Activated CD8-positive, alpha-beta memory T cell treated with anti-CD3 and anti-CD28 coated beads, Interleukin-2, amount 50 U/mL, for 1 hour (primary cell): ENCODE results near the gene POU5F1.
"Not testable (repeated sequence)": the region's sequence is repeated elsewhere in the genome, so short reads cannot be mapped to it uniquely, and the experiment has no call there.

ENCODE experiments used
- DNase-seq: peaks from one replicate; pipeline ENCODE4 v3.0.0-alpha.2; 2020; ENCODE audit errors: extremely low read depth

POU5F1 gene

DNA sequence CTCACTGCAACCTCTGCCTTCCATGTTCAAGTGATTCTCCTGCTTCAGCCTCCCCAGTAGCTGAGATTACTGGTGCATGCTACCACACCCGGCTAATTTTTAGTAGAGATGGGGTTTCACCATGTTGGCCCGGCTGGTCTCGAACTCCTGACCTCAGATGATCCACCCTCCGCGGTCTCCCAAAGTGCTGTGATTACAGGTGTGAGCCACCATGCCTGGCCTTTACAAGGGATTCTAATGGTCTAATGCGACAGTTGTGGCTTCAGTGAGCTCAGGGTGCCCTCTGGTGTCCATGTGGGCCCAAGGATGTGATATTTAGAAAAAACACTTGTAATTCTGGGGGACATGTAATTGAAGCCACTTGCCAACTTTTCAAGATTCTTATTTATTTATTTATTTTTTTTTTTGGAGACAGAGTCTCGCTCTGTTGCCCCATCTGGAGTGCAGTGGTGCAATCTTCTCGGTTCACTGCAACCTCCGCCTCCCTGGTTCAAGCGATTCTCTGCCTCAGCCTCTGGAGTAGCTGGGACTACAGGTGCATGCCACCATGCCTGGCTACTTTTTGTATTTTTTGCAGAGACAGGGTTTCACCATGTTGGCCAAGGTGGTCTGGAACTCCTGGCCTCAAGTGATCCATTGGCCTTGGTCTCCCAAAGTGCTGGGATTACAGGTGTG, 22.1 kb upstream of the POU5F1 start:
- DNase-seq = not testable (repeated sequence)

DNA sequence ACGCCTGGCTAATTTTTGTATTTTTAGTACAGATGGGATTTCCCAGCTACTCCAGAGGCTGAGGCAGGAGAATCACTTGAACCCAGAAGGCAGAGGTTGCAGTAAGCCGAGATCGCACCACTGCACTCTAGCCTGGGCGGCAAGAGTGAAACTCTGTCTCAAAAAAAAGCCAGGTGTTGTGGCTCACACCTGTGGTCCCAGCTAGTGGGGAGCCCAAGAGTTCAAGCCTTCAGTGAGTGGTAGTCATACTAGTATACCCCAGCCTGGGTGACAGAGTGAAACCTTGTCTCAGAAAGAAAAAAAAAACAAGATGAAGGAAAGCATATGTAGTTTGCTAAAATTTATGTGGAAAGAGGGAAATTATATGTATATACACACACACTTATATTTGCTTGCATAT, 20.0 kb upstream of the POU5F1 start:
- no peak for DNase-seq

DNA sequence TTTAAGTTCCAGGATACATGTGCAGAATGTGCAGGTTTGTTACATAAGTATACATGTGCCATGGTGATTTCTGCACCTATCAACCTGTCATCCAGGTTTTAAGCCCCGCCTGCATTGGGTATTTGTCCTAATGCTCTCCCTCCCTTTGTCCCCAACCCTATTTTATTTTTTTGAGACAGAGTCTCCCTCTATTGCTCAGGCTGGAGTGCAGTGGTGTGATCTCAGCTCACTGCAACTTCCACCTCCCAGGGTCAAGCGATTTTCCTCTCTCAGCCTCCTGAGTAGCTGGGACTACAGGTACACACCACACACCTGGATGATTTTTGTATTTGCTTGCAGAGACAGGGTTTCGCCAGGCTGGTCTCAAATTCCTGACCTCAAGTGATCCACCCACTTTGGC, 18.7 kb upstream of the POU5F1 start:
- not testable (repeated sequence) for DNase-seq

DNA sequence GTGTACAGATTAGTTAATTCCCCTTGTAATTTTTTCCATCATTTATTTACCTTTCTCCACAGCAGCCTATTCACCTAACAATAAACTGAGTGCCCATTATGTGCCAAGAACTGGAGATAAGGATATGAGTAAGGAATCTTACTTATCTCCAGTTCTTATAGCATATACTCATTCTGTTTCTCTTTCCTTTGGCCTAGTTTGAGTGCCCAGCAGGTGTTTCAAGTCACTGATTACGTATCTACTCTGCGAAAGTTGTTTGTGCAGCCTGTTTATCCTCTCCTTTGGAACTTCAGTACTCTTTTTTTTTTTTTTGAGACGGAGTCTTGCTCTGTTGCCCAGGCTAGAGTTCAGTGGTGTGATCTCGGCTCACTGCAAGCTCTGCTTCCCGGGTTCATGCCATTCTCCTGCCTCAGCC, 17.3 kb upstream of the POU5F1 start:
- DNase-seq = no peak

DNA sequence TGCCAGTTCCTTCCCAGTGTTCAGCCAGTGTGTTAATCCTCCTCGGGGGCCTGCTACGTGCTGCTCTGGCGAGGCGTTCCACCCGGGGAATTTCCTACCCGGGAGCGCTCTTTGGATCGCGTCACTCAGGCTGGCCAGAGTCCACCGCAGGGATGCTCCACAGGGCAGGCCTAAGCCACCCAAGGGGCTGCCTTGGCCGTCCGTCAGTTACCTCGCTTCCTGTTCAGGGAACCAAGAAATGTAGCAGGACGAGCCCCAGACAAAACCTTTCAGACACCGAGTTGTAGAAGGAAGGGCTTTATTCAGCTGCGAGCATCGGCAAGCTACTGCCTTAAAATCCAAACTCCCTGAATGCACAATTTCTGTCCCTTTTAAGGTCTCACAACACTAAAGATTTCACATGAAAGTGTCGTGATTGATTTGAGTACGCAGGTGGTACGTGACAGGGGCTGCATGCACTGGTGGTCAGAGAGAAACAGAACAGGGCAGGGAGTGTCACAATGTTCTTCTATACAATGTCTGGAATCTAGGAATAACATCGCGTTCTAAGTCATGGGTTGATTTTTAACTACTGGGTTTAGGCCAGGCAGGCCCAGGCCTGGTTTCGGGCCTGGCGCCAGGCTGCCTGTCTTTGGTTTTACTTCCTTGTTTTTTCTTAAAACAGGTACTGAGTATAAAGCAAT, 15.7 kb upstream of the POU5F1 start:
- DNase-seq = no peak

DNA sequence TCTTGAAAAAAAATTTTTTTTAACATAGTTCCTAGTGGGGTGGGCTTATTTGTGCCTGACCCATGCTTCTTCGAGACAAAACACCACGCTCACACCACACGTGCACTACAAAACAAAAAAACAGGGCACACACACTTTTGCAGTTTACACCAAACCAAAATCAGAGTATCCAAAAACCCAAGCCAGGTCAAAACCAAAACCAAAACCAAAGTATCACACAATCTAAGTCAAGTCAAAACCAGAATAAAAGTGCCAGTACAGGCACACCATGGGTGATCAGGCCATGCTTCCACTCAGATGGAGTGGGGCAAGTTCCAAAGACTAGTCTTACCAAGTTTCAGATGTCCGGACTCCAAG, 15.2 kb upstream of the POU5F1 start:
- DNase-seq = not testable (repeated sequence)

DNA sequence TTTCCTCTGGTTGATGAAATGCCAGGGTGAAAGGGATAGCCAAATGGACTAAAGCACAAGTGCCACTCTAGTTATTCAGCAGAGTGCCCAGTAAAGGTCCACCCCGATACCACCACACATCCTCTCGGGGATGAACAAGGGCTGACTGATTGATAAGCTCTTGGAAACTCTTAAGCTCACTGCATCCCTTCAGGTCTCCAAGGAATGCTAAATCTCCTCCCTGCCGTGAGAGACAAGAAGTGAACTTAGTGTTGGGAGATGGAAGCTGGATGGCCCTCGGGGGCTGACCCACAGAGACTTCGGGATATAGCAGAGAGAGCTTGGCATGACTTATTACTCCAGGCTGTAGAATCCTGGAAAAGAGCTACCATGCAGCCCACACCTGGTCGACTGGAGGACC, 13.4 kb upstream of the POU5F1 start:
- not testable (repeated sequence) for DNase-seq

DNA sequence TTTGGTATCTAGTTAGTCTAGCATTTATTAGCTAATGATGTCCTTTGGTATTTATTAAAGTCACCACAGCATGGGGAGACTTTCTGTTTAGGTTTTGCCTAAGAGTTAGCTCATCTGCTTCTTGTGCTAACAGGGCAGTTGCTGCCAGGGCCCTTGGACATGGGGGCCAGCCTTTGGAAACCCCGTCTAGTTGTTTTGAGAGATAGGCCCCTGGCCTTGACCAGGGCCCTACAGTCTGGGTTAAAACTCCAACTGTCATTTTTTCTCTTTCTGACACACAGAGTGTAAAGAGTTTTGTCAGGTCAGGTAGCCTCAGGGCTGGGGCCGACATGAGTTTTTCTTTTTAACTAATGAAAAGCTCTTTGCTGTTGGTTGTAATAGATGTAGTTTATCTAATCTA, 12.8 kb upstream of the POU5F1 start:
- DNase-seq = not testable (repeated sequence)

DNA sequence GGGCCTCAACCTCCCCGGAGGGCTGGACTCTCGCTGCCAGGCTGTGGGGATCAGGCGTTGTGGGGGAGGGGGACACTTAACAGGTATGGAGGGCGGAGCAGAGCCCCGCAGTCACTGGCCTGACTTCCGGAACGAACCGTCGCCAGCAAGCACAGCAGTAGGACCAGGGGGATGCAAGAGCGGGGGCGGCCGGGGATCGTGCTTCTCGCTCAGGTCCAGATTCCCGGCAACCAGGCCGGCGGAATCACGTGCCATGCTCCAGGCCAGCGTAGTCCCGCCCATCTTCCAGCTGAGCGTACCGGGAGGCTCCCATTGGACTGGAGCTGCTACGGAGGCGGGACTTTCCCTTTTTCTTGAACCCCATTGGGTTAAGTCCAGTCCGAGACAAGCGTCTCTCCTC, 10.0 kb upstream of the POU5F1 start:
- DNase-seq = no peak

DNA sequence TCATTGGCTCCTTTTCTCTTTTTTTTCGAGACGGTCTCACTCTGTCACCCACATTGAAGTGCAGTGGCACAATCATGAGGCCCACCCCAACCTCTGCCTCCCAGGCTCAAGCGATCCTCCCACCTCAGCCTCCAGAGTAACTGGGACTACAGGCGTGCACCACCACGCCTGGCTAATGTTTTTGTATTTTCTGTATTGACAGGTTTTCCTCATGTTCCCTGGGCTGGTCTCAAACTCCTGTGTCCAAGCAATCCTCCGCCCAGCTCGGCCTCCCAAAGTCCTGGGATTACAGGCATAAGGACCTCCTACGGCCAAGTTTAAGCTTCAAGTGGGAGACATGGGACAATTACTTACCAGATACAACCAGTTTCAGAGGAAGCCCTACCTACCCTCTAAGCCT, 9.4 kb upstream of the POU5F1 start:
- DNase-seq = no peak

DNA sequence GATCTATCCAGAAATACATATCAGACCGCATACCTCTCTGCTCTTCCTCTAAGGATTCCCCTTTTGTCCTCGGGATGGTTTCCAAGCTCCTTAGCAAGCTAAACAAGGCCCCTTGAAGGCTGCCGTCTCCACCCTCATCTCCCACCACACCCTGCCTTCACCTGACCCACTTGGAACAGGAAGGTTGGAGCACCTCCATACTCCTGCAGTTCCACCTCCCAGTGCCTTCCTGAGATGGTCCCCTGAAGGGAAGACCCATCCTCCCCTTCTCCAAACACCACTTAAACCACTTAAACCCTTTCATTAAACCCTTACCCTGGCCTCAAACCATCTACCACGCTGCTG, 8.5 kb upstream of the POU5F1 start:
- DNase-seq = no peak

DNA sequence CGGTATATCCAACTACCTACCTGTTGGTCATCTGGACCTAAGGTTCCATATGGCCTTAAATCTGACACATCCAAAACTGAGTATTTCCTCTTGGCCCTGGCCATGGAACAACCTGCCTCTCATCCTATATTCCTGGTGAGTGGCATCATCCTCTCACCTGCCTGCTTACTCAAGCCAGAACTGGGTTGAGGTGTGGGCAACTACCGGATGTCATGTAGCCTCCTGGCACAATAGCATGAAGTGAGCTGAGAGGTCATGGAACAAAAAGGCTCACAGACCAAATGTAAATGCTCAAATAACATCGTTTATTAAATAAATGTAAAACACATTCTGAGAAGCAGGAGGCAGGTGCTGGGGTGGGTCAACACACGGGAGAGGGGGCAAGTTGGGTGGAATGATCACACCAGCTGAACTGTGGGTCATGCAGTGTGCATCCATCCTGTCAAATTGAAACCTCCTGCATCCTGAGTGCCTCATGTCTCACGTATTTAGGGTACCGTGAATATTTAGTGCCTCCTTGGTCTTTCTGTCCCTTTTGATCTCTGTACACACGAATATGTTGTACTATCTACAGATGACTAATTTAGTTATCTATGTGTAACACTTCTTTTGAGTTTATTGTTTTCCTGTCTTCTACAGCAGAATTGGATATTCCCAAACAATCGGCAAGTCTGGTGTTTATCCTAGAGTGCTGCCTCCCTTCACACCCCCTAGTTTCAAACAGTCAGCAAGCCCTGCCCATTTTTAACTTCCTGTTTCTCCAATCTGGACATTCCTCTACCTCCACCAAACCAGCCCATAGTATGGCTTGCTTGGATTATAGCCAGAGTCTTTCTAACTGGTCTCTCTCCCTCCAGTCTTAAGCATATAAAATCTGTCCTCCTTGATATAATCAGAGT, 7.9 kb upstream of the POU5F1 start:
- DNase-seq = no peak

DNA sequence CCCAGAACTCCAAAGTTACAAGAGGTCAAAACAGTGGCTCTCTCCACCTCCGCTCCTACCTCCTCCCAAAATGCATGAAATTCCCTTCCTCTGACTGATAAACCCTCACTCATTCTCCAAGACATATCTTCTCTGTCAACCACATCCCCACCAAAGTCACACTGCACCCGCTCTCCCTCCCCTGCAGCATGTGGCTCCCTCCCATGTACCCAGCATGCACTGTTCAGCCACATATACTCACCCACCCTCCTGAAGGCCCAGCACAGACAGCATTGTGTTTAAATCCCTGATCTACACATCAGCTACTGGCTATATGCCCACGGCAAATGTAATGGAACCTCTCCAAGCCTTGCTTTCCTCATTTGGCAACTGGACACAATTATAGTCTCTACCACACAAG, 5.5 kb upstream of the POU5F1 start:
- DNase-seq = no peak

DNA sequence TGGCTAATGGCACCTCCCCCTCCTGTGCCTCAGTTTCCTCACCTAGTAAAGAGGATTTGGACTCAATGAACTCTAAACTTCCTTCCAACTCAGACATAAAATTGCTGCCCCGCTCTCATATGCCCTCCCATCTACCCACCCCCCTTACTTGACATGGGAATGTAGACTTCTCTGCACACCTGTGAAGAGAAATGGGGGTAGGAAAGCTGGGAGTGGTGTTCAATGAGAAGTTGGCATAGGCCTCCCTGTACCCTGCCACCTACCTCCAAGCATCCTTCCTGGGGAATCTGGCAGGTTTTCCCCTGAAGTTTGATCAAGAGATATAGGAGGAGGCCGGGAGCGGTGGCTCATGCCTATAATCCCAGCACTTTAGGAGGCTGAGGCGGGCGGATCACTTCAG, 3.9 kb upstream of the POU5F1 start:
- no peak for DNase-seq

DNA sequence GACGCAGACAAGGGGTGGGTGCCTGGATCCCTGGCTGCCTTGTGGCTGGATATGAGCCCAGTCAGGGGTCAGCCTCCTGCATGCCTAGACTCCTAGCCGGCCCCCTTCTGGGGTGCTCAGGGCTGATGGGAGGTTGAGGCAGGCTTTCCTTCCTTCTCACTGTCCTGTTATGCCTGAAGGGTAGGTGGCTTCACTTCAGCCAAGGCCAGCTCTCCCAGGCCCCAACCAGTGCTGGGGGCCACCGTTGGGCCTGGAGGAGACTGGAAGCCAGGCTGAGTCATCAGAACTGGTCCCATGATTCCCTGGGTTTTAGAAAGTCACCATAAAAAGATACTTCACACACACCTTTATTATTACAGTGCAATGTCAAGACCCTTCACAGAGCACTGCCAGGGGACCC, 2.9 kb upstream of the POU5F1 start:
- no peak for DNase-seq

DNA sequence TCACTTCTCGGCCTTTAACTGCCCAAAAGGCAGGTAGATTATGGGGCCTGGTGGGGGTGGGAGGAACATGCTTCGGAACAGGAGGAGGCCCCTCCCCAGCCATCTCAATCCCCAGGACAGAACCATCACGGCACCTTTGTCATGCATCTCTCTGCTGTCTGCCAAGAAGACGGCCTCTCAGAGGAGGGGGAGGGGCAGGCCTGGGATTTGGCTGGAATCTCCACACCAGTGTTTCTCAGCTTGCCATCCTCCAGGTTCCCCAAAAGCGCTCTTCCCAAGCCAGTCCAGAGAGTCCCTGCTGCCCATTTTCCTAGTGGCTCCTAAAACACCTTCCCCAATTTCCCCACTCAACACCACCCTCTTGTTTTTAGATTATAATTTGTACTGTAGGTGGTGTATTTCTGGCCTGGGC, 2.5 kb upstream of the POU5F1 start:
- DNase-seq = no peak

DNA sequence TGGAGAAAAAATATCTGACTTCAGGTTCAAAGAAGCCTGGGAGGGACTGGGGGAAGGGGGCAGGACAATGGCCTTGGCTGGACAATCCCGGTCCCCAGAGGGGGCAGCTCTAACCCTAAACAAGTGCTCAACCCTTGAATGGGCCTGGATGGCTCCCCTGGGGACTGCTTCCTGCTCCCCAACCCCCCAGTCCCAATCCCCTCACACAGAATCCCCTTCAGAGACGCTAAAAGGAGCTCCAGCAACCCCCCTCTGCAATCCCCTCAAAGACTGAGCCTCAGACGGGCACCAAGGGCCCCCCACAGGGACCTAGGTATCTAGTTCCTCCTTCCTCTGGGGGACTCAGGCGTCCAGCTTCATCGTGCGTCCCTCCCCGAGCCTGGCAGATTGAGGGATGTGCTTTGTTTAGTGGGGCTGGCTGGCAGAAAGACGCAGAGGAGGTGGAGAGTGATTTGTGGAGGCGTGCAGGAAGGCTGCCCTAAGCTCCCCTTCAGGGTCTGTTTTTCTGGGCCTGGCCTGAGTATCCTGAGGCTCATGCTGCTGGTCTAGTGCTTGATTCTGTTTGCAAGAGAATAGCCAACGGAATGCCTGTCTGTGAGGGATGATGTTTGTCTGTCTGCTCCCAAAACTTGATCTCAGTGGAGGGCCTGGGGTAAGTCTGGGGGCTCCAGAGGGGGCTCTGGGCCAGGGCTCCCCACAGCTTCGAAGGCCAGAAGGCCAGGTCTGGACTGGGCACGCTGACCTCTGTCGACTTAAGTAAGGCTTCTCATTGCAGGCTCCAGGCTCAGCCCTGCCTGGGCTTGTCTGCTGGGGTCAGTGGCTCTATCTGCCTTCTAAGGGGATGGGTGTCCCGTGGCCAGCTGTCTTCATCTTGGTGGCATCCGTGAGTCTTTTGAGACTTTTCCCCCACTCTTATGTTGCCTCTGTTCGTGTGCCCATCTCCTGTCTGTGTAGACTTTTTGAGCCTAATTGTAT, 1.7 kb upstream of the POU5F1 start:
- no peak for DNase-seq

DNA sequence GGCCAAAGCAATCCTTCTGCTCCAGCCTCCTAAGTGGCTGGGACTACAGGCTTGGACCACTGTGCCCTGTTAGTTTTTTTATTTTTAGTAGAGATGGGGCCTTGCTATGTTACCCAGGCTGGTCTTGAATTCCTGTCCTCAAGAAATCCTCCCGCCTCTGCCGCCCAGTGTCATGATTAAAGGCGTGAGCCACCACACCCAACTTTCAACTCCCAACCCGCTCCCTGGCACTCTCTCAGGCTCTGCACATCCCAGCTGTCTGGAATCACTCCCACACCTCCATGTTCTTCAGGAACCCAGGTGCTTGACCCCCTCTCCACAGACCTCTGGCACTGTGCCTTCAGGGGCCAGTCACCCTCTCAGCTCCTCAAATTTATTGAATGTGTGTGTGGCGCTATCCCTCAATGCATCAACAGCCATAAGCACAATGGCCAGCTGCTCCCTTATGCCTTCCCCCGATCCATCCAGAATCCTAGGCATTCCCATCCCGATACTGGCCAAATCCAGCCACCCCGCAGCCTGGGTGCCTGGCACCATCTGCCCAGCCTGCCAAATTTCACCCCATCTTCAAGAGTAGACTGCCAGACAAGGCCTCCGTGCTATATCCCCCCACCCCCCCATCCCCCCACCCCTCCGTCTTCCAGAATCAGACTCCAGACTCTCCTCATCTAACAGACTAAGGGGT, 647 bp upstream of the POU5F1 start:
- no peak for DNase-seq

DNA sequence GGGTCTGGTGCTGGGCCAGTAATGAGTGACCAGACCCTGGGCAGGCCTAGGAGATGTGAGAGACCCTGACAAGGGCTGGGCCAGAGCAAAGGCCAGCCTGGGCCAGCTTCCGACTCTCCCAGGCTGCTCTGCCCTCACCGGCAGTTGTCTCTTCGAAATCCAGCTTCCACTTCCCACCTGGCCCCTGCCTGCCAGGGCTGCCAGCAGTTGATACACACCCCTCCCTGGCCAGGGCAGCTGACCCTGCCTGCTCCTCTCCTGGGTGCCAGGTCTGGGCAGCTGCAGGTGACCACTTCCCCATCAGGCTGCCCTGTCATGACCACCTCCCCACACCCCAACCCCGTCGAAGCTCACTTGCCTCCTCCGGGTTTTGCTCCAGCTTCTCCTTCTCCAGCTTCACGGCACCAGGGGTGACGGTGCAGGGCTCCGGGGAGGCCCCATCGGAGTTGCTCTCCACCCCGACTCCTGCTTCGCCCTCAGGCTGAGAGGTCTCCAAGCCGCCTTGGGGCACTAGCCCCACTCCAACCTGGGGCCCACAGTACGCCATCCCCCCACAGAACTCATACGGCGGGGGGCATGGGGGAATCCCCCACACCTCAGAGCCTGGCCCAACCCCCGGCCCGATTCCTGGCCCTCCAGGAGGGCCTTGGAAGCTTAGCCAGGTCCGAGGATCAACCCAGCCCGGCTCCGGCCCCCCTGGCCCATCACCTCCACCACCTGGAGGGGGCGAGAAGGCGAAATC, 453 bp downstream of the POU5F1 start:
- DNase-seq = not testable (repeated sequence)

DNA sequence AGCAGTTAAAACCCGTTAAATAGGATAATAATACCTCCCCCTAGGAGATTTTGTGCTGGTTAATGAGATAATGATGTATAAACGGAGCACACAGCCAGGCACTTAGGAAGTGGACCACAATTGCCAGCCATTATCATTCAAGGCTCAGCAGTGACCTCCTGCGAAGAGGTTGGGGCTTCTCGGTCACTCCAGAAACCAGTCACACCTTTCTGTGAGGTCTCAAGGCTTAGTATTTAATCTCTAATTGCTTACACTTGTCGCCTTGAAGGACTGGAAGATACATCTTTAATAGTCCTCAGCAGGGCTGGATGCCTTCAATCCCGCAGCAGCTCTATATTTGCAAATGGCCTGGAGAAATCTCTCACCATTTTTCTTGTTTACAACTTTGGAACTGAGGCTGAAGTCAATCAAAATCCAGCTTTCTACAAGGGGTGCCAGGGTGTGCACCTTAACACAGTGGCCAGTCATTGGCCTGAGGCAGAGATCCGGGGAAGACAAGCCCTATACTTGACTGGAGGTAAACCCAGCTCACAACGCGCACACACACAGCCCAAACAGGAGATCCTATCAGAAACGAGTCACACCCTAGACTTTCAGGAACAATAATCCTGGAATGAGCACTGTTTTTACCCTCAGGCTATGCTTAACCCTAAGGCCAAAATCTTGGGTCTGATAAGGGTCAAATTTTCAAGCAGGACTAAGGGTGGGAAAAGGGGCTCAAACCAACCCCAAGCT, 1.2 kb downstream of the POU5F1 start:
- no peak for DNase-seq
